Measurements from ENCODE around the gene AIP. TPM values are rescaled to one million over a fixed set of nuclear protein-coding genes. Genes with fewer than 3 reads are reported as not detected.

The AIP gene
- total and polyA plus RNA-seq, 2 donors (not counting 1 experiment from before 2014, with no cell fraction given): 127 to 205 TPM

DNA sequence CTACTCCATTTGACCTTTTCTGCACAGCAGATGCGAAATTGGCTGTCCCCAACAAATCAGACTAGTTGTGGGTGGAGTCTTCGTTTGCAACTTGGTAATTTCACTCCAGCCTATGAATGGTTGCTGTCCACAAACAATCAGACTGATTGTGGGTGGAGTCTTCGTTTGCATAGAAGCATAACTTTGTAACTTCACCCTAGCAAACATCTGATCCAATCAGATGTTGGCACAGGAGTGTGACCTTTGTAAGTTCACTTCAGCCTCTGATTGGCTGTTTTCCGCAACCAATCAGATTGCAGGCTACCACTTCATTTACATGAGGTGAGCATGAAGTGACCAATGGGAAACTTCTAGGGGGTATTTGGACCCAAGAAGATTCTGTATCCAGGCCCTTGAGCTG is 56.7 kb downstream of the AIP start:
- TF ChIP-seq EZH2 (IDR thresholded peaks at IDR 0.05; ENCODE audit: borderline replicate concordance, insufficient read depth, low read depth, low read length, poor library complexity, severe bottlenecking): no peak
- no peaks in the 10 kb centered on the region for H3K79me2 ChIP-seq (ENCODE audit: control insufficient read depth, insufficient read depth, low read length)
- no peaks in the 10 kb centered on the region for H3K4me1 Mint-ChIP-seq
- no peaks in the 10 kb centered on the region for H4K20me1 ChIP-seq (ENCODE audit: control insufficient read depth, insufficient read depth, low read length, poor library complexity, severe bottlenecking)
- no peaks in the 10 kb centered on the region for H3K4me1 ChIP-seq (ENCODE audit: control insufficient read depth in 2 of 2, insufficient read depth in 2 of 2, low read length in 2 of 2)
- H3K27ac Mint-ChIP-seq: no peak overlapping the region
- no peak overlapping the region for H3K27ac ChIP-seq (ENCODE audit: low read length in 2 of 2)
- no peaks in the 10 kb centered on the region for H3K27me3 Mint-ChIP-seq
- no peak overlapping the region for H3K4me2 ChIP-seq (replicated peaks; ENCODE audit: low read depth, low read length, poor library complexity, severe bottlenecking)
- no peaks in the 10 kb centered on the region for H3K36me3 ChIP-seq (replicated peaks in 1 of 2; ENCODE audit: control extremely low read depth in 1 of 2, control insufficient read depth in 1 of 2, extremely low read depth in 1 of 2, insufficient read depth in 2 of 2, low read length in 1 of 2)
- intact Hi-C loops (cut with micrococcal nuclease): loop anchor here (10.0 kb wide), 1 partner anchor 885 kb away; no protein-coding TSS in a partner anchor
- H2AFZ ChIP-seq (ENCODE audit: insufficient read depth, low read depth, low read length, poor library complexity, severe bottlenecking): no peak overlapping the region
- ChIA-PET CTCF (no interaction called here), POLR2A (no interaction called here)
- WGBS (ENCODE audit: insufficient coverage): 67% methylated on average over 1 of the region's 4 CpGs
- H3K4me3 Mint-ChIP-seq: no peak overlapping the region
- H3K4me3 ChIP-seq (ENCODE audit: control extremely low read depth in 1 of 5, extremely low read depth in 1 of 5, insufficient read depth in 1 of 5, low read depth in 2 of 5, low read length in 4 of 5): no peak overlapping the region
- H3K9ac ChIP-seq (ENCODE audit: low read length): no peak overlapping the region
- DNase-seq (no peak), ATAC-seq (ENCODE audit: low read depth) (no peak)
- no peaks in the 10 kb centered on the region for H3K9me3 Mint-ChIP-seq (ENCODE audit: insufficient read depth)
- no peaks in the 10 kb centered on the region for H3K27me3 ChIP-seq (replicated peaks in 1 of 4; ENCODE audit: control extremely low read depth in 1 of 4, control insufficient read depth in 3 of 4, insufficient read depth in 4 of 4, low read length in 3 of 4)
- peaks cover 0 to 8% (median 1%) of the 10 kb centered on the region in 3 donors for H3K9me3 ChIP-seq (ENCODE audit: control extremely low read depth in 1 of 3, control insufficient read depth in 2 of 3, insufficient read depth in 1 of 3, low read length in 2 of 3)

Small RNAs within 50 kb of the gene (small RNA-seq; reads per million reads assigned to genes)
- not detected for gene MIR6752 (ENCODE audit: insufficient read length, low read depth, low replicate concordance)

Other genes with a start within 250 kb of the AIP start
- gene GRK2, start 216.6 kb upstream of the AIP start, total RNA-seq: 281 and 294 TPM in 2 replicates
- 534 and 639 TPM in 2 replicates for gene GRK2, start 216.6 kb upstream of the AIP start, polyA plus RNA-seq
- 189 and 197 TPM in 2 replicates for gene ANKRD13D, start 193.7 kb upstream of the AIP start, total RNA-seq
- gene ANKRD13D, start 193.7 kb upstream of the AIP start, polyA plus RNA-seq: 217 and 252 TPM in 2 replicates
- gene SSH3, start 179.5 kb upstream of the AIP start, total RNA-seq: 7.2 and 8.5 TPM in 2 replicates
- gene SSH3, start 179.5 kb upstream of the AIP start, polyA plus RNA-seq: 4.0 and 4.3 TPM in 2 replicates
- 190 and 210 TPM in 2 replicates for gene POLD4, start 129.5 kb upstream of the AIP start, total RNA-seq
- gene POLD4, start 129.5 kb upstream of the AIP start, polyA plus RNA-seq: 473 and 559 TPM in 2 replicates
- gene CLCF1, start 109.4 kb upstream of the AIP start, total RNA-seq: 44.6 and 46.6 TPM in 2 replicates
- 27.8 and 29.1 TPM in 2 replicates for gene CLCF1, start 109.4 kb upstream of the AIP start, polyA plus RNA-seq
- 48.3 and 50.6 TPM in 2 replicates for gene RAD9A, start 91.0 kb upstream of the AIP start, total RNA-seq
- gene RAD9A, start 91.0 kb upstream of the AIP start, polyA plus RNA-seq: 55.3 and 76.8 TPM in 2 replicates
- 248 and 251 TPM in 2 replicates for gene PPP1CA, start 81.2 kb upstream of the AIP start, total RNA-seq
- 121 and 218 TPM in 2 replicates for gene PPP1CA, start 81.2 kb upstream of the AIP start, polyA plus RNA-seq
- 317 and 339 TPM in 2 replicates for gene TBC1D10C, start 78.9 kb upstream of the AIP start, total RNA-seq
- gene TBC1D10C, start 78.9 kb upstream of the AIP start, polyA plus RNA-seq: 403 and 458 TPM in 2 replicates
- gene CARNS1, start 67.3 kb upstream of the AIP start, total RNA-seq: 24.1 and 25.9 TPM in 2 replicates
- gene CARNS1, start 67.3 kb upstream of the AIP start, polyA plus RNA-seq: 41.1 and 52.1 TPM in 2 replicates
- 81.8 and 82.0 TPM in 2 replicates for gene RPS6KB2, start 54.5 kb upstream of the AIP start, total RNA-seq
- 115 and 131 TPM in 2 replicates for gene RPS6KB2, start 54.5 kb upstream of the AIP start, polyA plus RNA-seq
- gene PTPRCAP, start 45.3 kb upstream of the AIP start, total RNA-seq: 262 and 266 TPM in 2 replicates
- 353 and 565 TPM in 2 replicates for gene PTPRCAP, start 45.3 kb upstream of the AIP start, polyA plus RNA-seq
- 43.5 and 46.0 TPM in 2 replicates for gene CORO1B, start 39.5 kb upstream of the AIP start, total RNA-seq
- 12.3 and 24.6 TPM in 2 replicates for gene CORO1B, start 39.5 kb upstream of the AIP start, polyA plus RNA-seq
- not detected in 2 replicates for gene GPR152, start 30.3 kb upstream of the AIP start, total RNA-seq
- 0.24 TPM in 1 of 2 replicates, not detected in the other for gene GPR152, start 30.3 kb upstream of the AIP start, polyA plus RNA-seq
- gene CABP4, start 27.7 kb upstream of the AIP start, total RNA-seq: 5.2 and 7.5 TPM in 2 replicates
- gene CABP4, start 27.7 kb upstream of the AIP start, polyA plus RNA-seq: 3.2 and 6.0 TPM in 2 replicates
- 154 and 167 TPM in 2 replicates for gene TMEM134, start 13.8 kb upstream of the AIP start, total RNA-seq
- 197 and 261 TPM in 2 replicates for gene TMEM134, start 13.8 kb upstream of the AIP start, polyA plus RNA-seq
- 152 and 155 TPM in 2 replicates for gene PITPNM1, start 22.3 kb downstream of the AIP start, total RNA-seq
- 136 and 166 TPM in 2 replicates for gene PITPNM1, start 22.3 kb downstream of the AIP start, polyA plus RNA-seq
- gene CDK2AP2, start 25.1 kb downstream of the AIP start, total RNA-seq: 50.3 and 62.7 TPM in 2 replicates
- gene CDK2AP2, start 25.1 kb downstream of the AIP start, polyA plus RNA-seq: 109 and 112 TPM in 2 replicates
- not detected in 2 replicates for gene CABP2, start 40.4 kb downstream of the AIP start, total RNA-seq
- gene CABP2, start 40.4 kb downstream of the AIP start, polyA plus RNA-seq: not detected in 2 replicates
- 296 and 313 TPM in 2 replicates for gene GSTP1, start 100.8 kb downstream of the AIP start, total RNA-seq
- gene GSTP1, start 100.8 kb downstream of the AIP start, polyA plus RNA-seq: 178 and 200 TPM in 2 replicates
- gene NDUFV1, start 123.9 kb downstream of the AIP start, total RNA-seq: 232 and 238 TPM in 2 replicates
- gene NDUFV1, start 123.9 kb downstream of the AIP start, polyA plus RNA-seq: 315 and 428 TPM in 2 replicates
- gene NUDT8, start 146.9 kb downstream of the AIP start, total RNA-seq: 6.3 and 6.9 TPM in 2 replicates
- gene NUDT8, start 146.9 kb downstream of the AIP start, polyA plus RNA-seq: 7.1 and 8.4 TPM in 2 replicates
- not detected in 2 replicates for gene TBX10, start 156.7 kb downstream of the AIP start, total RNA-seq
- not detected in 2 replicates for gene TBX10, start 156.7 kb downstream of the AIP start, polyA plus RNA-seq
- 0.24 TPM in 1 of 2 replicates, not detected in the other for gene ACY3, start 167.7 kb downstream of the AIP start, total RNA-seq
- 1.3 and 2.7 TPM in 2 replicates for gene ACY3, start 167.7 kb downstream of the AIP start, polyA plus RNA-seq
- not detected in 2 replicates for gene ALDH3B2, start 191.6 kb downstream of the AIP start, total RNA-seq
- gene ALDH3B2, start 191.6 kb downstream of the AIP start, polyA plus RNA-seq: 0.09 TPM in 1 of 2 replicates, not detected in the other